Astrocyte (in vitro differentiated cells and primary cell): Measurements from ENCODE around the gene ZNF200.

ENCODE experiments used
- CTCF ChIP-seq: IDR thresholded peaks from 2 replicates; pipeline ENCODE4 v1.5.1; 2011; ENCODE audit warnings: low read depth, mild to moderate bottlenecking, inconsistent platforms, low read length, moderate library complexity; ENCODE audit not compliant: insufficient read depth
- EZH2 ChIP-seq: IDR thresholded peaks from 2 replicates; pipeline ENCODE4 v1.6.1; 2012; ENCODE audit warnings: mild to moderate bottlenecking, low read length, inconsistent platforms; ENCODE audit not compliant: insufficient read depth

- TF ChIP-seq CTCF (no peak), EZH2 (no peak)
Observed at GRCh38 chr16:3179651-3180050, 55.3 kb downstream of the ZNF200 start.
